Astrocyte (in vitro differentiated cells and primary cell): ENCODE measurements around the gene CRIM1. TPM values are rescaled to one million over a fixed set of nuclear protein-coding genes. Genes with fewer than 3 reads are reported as not detected.
A peak's percentile ranks its signal among the peaks of the same experiment; 100 is the strongest.

ENCODE experiments used
- DNase-seq: peaks from one replicate; pipeline ENCODE4 v3.0.0-alpha.2; 2010; ENCODE audit warnings: low read depth
- FAIRE-seq: peaks from 2 replicates; lab custom pipeline; 2011; peaks lifted over from hg19 to GRCh38; lab: Jason Lieb, UNC
- H2AFZ ChIP-seq: 2 replicates; pipeline ENCODE4 v1.6.0; 2012; ENCODE audit warnings: low read depth, low read length, inconsistent platforms
- H3K27ac ChIP-seq: 2 replicates; pipeline ENCODE4 v1.5.1; 2011; ENCODE audit warnings: low read depth, low read length, inconsistent platforms
- H3K27me3 ChIP-seq: 2 replicates; pipeline ENCODE4 v1.6.0; 2011; ENCODE audit warnings: low read length, inconsistent platforms; ENCODE audit not compliant: insufficient read depth
- H3K36me3 ChIP-seq: 2 replicates; pipeline ENCODE4 v1.5.1; 2011; ENCODE audit warnings: low read length, inconsistent platforms; ENCODE audit not compliant: insufficient read depth
- H3K4me1 ChIP-seq: 2 replicates; pipeline ENCODE4 v1.5.1; 2011; ENCODE audit warnings: low read length, inconsistent platforms; ENCODE audit not compliant: insufficient read depth
- H3K4me2 ChIP-seq: 2 replicates; pipeline ENCODE4 v1.6.0; 2012; ENCODE audit warnings: low read length, inconsistent platforms
- H3K4me3 ChIP-seq: 2 replicates; pipeline ENCODE4 v1.5.1; 2011; ENCODE audit warnings: low read depth, mild to moderate bottlenecking, low read length, inconsistent platforms; ENCODE audit not compliant: insufficient read depth
- H3K79me2 ChIP-seq: 2 replicates; pipeline ENCODE4 v1.6.0; 2012; ENCODE audit warnings: mild to moderate bottlenecking, low read length, inconsistent platforms; ENCODE audit not compliant: insufficient read depth
- H3K9ac ChIP-seq: 2 replicates; pipeline ENCODE4 v1.6.0; 2012; ENCODE audit warnings: mild to moderate bottlenecking, low read length, inconsistent platforms
- H3K9me3 ChIP-seq: 2 replicates; pipeline ENCODE4 v1.5.1; 2012; ENCODE audit warnings: low read depth, mild to moderate bottlenecking, low read length, inconsistent platforms; ENCODE audit not compliant: insufficient read depth
- H4K20me1 ChIP-seq: 2 replicates; pipeline ENCODE4 v1.6.0; 2012; ENCODE audit warnings: low read length, inconsistent platforms; ENCODE audit not compliant: insufficient read depth
- H3K27ac Mint-ChIP-seq: one replicate; pipeline ENCODE4 v1.8.0; 2021; ENCODE audit warnings: mild to moderate bottlenecking, mixed read lengths; ENCODE audit not compliant: unreplicated experiment
- H3K27me3 Mint-ChIP-seq: one replicate; pipeline ENCODE4 v1.8.0; 2021; ENCODE audit warnings: low read depth, mixed read lengths; ENCODE audit not compliant: unreplicated experiment
- H3K36me3 Mint-ChIP-seq: one replicate; pipeline ENCODE4 v1.8.0; 2021; ENCODE audit warnings: low read depth, mixed read lengths; ENCODE audit not compliant: unreplicated experiment
- H3K4me1 Mint-ChIP-seq: one replicate; pipeline ENCODE4 v1.8.0; 2021; ENCODE audit warnings: low read depth, mixed read lengths; ENCODE audit not compliant: unreplicated experiment
- H3K4me3 Mint-ChIP-seq: one replicate; pipeline ENCODE4 v1.8.0; 2021; ENCODE audit warnings: mild to moderate bottlenecking, moderate library complexity, mixed read lengths; ENCODE audit not compliant: unreplicated experiment
- H3K9me3 Mint-ChIP-seq: one replicate; pipeline ENCODE4 v1.8.0; 2021; ENCODE audit warnings: mild to moderate bottlenecking, mixed read lengths; ENCODE audit not compliant: unreplicated experiment
- EZH2 ChIP-seq: IDR thresholded peaks from 2 replicates; pipeline ENCODE4 v1.6.1; 2012; ENCODE audit warnings: mild to moderate bottlenecking, low read length, inconsistent platforms; ENCODE audit not compliant: insufficient read depth
- total RNA-seq: library from RNA; stranded (reverse); gene quantifications from 2 replicates; pipeline ENCODE4 v1.2.1, GENCODE V29; 2021
- TF ChIP-seq, protein P1 (sequence below): IDR thresholded peaks from 2 replicates; pipeline ENCODE4 v1.5.1; 2011; ENCODE audit warnings: low read depth, mild to moderate bottlenecking, inconsistent platforms, low read length, moderate library complexity; ENCODE audit not compliant: insufficient read depth

CRIM1 gene
- total RNA-seq, 1 donor from 2014 or later, result 180 TPM

DNA sequence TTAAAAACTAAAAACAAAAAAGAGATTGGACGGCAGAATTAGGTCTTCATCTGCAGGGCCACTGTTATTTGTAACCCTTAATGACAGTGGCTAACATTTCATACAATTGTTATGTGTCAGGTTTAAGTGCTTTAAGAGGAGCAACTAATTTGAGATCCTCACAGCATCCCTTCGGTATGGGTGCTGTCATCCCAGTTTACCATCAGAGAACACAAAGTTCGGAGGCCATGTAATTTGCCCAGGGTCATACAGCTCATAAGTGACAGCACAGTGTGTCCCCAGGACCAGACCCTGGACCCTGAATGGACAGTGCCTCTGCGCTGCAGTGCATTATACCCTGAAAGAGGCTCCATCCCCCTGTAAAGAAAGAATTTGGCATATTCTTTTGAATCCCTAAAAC is 127.7 kb downstream of the CRIM1 start:
- H2AFZ ChIP-seq, result no peak overlapping the region
- Mint-ChIP-seq H3K4me3 (no peak overlapping the region), H3K4me1 (peaks cover 54% of the 10 kb centered on the region), H3K9me3 (no peaks in the 10 kb centered on the region), H3K36me3 (peaks cover 42% of the 10 kb centered on the region), H3K27ac (peak overlapping the region; percentile 24), H3K27me3 (no peaks in the 10 kb centered on the region)
- peak overlapping the region; percentile 5 for H3K9ac ChIP-seq
- TF ChIP-seq EZH2, result no peak
- TF ChIP-seq, protein P1, sequence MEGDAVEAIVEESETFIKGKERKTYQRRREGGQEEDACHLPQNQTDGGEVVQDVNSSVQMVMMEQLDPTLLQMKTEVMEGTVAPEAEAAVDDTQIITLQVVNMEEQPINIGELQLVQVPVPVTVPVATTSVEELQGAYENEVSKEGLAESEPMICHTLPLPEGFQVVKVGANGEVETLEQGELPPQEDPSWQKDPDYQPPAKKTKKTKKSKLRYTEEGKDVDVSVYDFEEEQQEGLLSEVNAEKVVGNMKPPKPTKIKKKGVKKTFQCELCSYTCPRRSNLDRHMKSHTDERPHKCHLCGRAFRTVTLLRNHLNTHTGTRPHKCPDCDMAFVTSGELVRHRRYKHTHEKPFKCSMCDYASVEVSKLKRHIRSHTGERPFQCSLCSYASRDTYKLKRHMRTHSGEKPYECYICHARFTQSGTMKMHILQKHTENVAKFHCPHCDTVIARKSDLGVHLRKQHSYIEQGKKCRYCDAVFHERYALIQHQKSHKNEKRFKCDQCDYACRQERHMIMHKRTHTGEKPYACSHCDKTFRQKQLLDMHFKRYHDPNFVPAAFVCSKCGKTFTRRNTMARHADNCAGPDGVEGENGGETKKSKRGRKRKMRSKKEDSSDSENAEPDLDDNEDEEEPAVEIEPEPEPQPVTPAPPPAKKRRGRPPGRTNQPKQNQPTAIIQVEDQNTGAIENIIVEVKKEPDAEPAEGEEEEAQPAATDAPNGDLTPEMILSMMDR, result no peak
- peaks cover 51% of the 10 kb centered on the region for H3K79me2 ChIP-seq
- DNase-seq, result no peak
- H4K20me1 ChIP-seq, result no peaks in the 10 kb centered on the region
- peaks cover 53% of the 10 kb centered on the region for H3K4me1 ChIP-seq
- no peak overlapping the region for H3K4me3 ChIP-seq
- H3K36me3 ChIP-seq, result peaks cover 44% of the 10 kb centered on the region
- H3K4me2 ChIP-seq, result no peak overlapping the region
- no peak for FAIRE-seq
- no peaks in the 10 kb centered on the region for H3K27me3 ChIP-seq
- H3K9me3 ChIP-seq, result no peaks in the 10 kb centered on the region
- H3K27ac ChIP-seq, result peak overlapping the region; percentile 92

DNA sequence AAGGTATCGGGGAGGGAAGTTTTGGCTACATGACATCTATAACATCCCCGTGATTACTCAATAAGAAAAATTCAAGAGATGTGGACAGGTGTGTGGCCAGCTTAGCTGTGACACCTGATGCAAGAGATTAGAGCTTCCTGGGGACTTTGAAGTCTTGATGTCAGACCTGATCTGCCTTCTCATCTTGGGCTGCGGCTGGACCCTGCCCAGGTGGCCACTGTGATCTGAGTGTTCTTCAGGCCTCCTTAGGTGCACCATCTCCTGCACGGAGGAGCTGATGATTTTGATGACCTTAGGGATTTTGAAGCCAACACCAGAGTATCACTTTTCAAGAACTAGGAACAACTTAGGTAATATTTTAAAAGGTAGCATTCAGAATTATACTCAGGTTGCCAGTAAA is 128.9 kb downstream of the CRIM1 start:
- Mint-ChIP-seq H3K36me3 (peaks cover 32% of the 10 kb centered on the region), H3K27ac (peak overlapping the region; percentile 73), H3K4me3 (no peak overlapping the region), H3K27me3 (no peaks in the 10 kb centered on the region), H3K9me3 (no peaks in the 10 kb centered on the region), H3K4me1 (peaks cover 58% of the 10 kb centered on the region)
- Histone ChIP-seq H3K4me3 (no peak overlapping the region), H3K27ac (peak overlapping the region; percentile 92), H3K27me3 (no peaks in the 10 kb centered on the region), H3K36me3 (peaks cover 36% of the 10 kb centered on the region), H3K4me2 (no peak overlapping the region), H4K20me1 (no peaks in the 10 kb centered on the region), H3K4me1 (peaks cover 56% of the 10 kb centered on the region), H3K9me3 (no peaks in the 10 kb centered on the region), H3K9ac (peak overlapping the region; percentile 11), H2AFZ (no peak overlapping the region), H3K79me2 (peaks cover 54% of the 10 kb centered on the region)
- no peak for TF ChIP-seq EZH2
- TF ChIP-seq, protein P1, result no peak
- DNase-seq (no peak), FAIRE-seq (no peak)

DNA sequence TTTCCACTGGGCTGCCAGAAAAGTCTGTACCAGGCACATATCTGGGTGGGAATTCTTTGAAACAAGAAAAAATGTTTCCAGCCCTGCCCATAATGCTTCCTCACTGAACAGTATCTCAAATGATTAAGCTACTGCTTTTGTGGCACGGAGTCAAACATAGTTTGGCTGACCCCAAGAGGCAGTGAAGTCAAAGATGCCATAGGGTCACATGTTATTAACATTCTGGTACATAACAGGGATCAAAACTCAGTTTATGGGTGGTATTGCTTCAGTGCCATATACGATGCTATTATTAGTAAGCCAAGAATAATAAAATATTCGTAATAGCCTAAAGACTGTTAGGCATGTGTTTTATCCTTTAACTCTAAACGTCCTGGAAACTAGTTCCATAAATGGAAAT is 129.9 kb downstream of the CRIM1 start:
- Histone ChIP-seq H3K9me3 (no peaks in the 10 kb centered on the region), H3K4me1 (peaks cover 61% of the 10 kb centered on the region), H2AFZ (no peak overlapping the region), H3K4me2 (peak overlapping the region; percentile 59), H4K20me1 (no peaks in the 10 kb centered on the region), H3K79me2 (peaks cover 62% of the 10 kb centered on the region), H3K27me3 (no peaks in the 10 kb centered on the region), H3K27ac (peak overlapping the region; percentile 92), H3K4me3 (no peak overlapping the region), H3K36me3 (peaks cover 25% of the 10 kb centered on the region), H3K9ac (peak overlapping the region; percentile 72)
- H3K9me3 Mint-ChIP-seq, result no peaks in the 10 kb centered on the region
- H3K4me3 Mint-ChIP-seq, result no peak overlapping the region
- H3K27me3 Mint-ChIP-seq, result no peaks in the 10 kb centered on the region
- peak; percentile 96 for FAIRE-seq
- peak; percentile 88 for DNase-seq
- peak overlapping the region; percentile 77 for H3K27ac Mint-ChIP-seq
- peaks cover 63% of the 10 kb centered on the region for H3K4me1 Mint-ChIP-seq
- peaks cover 23% of the 10 kb centered on the region for H3K36me3 Mint-ChIP-seq
- TF ChIP-seq, protein P1, result no peak
- TF ChIP-seq EZH2, result no peak
